Neural crest cell (in vitro differentiated cells): Measurements from ENCODE around the gene DUSP18. TPM values are rescaled to one million over a fixed set of nuclear protein-coding genes. Genes with fewer than 3 reads are reported as not detected.

Source experiments
- DNase-seq: peaks from one replicate; pipeline ENCODE4 v3.0.0; 2021; ENCODE audit warnings: low read depth, mixed read lengths, low spot score
- H3K27ac Mint-ChIP-seq: one replicate; pipeline ENCODE4 v1.8.0; 2021; ENCODE audit warnings: mild to moderate bottlenecking, mixed read lengths; ENCODE audit not compliant: unreplicated experiment
- H3K27me3 Mint-ChIP-seq: 2 replicates; pipeline ENCODE4 v1.8.0; 2021; ENCODE audit warnings: low read depth, mild to moderate bottlenecking, mixed read lengths
- H3K36me3 Mint-ChIP-seq: 2 replicates; pipeline ENCODE4 v1.8.0; 2021; ENCODE audit warnings: low read depth, mild to moderate bottlenecking, mixed read lengths
- H3K4me1 Mint-ChIP-seq: 2 replicates; pipeline ENCODE4 v1.8.0; 2021; ENCODE audit warnings: mixed read lengths
- H3K4me3 Mint-ChIP-seq: one replicate; pipeline ENCODE4 v1.8.0; 2021; ENCODE audit warnings: mild to moderate bottlenecking, mixed read lengths
- H3K9me3 Mint-ChIP-seq: 2 replicates; pipeline ENCODE4 v1.8.0; 2021; ENCODE audit warnings: mixed read lengths
- CTCF ChIP-seq: fragments of 200-600 bp; sonication (generic); conservative IDR thresholded peaks from 2 replicates; pipeline ENCODE4 v1.5.0; 2021; ENCODE audit warnings: antibody characterized with exemption, mild to moderate bottlenecking
- total RNA-seq: library from RNA; stranded (reverse); gene quantifications from 2 replicates; pipeline ENCODE4 v1.2.1, GENCODE V29; 2021

Gene DUSP18
- total RNA-seq, 1 donor from 2014 or later, result 8.1 TPM

DNA sequence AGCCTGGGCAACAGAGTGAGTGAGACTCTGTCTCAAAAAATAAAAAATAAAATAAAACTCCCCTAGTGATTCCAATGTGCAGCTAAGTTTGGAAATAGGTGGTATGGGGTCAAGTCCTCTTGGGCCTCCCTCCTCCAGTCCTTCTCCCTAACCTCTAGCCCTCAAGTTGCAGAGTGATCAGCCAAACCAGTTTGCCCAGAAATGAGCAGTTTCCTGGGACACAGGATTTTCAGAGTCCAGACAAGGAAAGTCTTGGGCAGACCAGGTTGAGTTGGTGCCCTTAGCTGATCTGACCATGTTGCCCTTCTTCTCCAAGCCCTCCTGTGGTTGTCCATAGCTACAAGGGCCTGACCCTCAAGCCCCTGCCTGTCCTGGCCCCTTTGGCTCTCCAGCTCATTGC lies 52.8 kb downstream of the DUSP18 start:
- no peaks in the 10 kb centered on the region for H3K9me3 Mint-ChIP-seq
- no peaks in the 10 kb centered on the region for H3K27me3 Mint-ChIP-seq
- H3K27ac Mint-ChIP-seq, result no peak overlapping the region
- H3K4me1 Mint-ChIP-seq, result peaks cover 7% of the 10 kb centered on the region
- H3K4me3 Mint-ChIP-seq, result no peak overlapping the region
- no peak for DNase-seq
- no peak for TF ChIP-seq CTCF
- peaks cover 8% of the 10 kb centered on the region for H3K36me3 Mint-ChIP-seq

GRCh38 chr22:30614268-30614667 lies 53.4 kb downstream of the DUSP18 start:
- no peak for DNase-seq

GRCh38 chr22:30612789-30613188 lies 54.9 kb downstream of the DUSP18 start:
- Mint-ChIP-seq H3K4me3 (no peak overlapping the region), H3K27me3 (no peaks in the 10 kb centered on the region), H3K4me1 (peaks cover 27% of the 10 kb centered on the region), H3K36me3 (peaks cover 8% of the 10 kb centered on the region), H3K9me3 (no peaks in the 10 kb centered on the region), H3K27ac (no peak overlapping the region)
- DNase-seq, result no peak
- no peak for TF ChIP-seq CTCF

More at GRCh38 chr22:30614268-30614667, 53.4 kb downstream of the DUSP18 start:
- Mint-ChIP-seq H3K27ac (no peak overlapping the region), H3K4me3 (no peak overlapping the region), H3K36me3 (peaks cover 8% of the 10 kb centered on the region), H3K27me3 (no peaks in the 10 kb centered on the region), H3K4me1 (peaks cover 13% of the 10 kb centered on the region), H3K9me3 (no peaks in the 10 kb centered on the region)
- no peak for TF ChIP-seq CTCF

Other genes with a start within 250 kb of the DUSP18 start
- 37.4 and 38.9 TPM in 2 replicates for gene MTFP1, start 242.1 kb downstream of the DUSP18 start, total RNA-seq
- gene SEC14L3, start 195.9 kb downstream of the DUSP18 start, total RNA-seq, result not detected in 2 replicates
- 0.11 and 0.21 TPM in 2 replicates for gene SEC14L4, start 162.2 kb downstream of the DUSP18 start, total RNA-seq
- gene SEC14L6, start 121.1 kb downstream of the DUSP18 start, total RNA-seq, result 3.3 and 3.6 TPM in 2 replicates
- 7.3 and 8.8 TPM in 2 replicates for gene GAL3ST1, start 93.2 kb downstream of the DUSP18 start, total RNA-seq
- 107 and 115 TPM in 2 replicates for gene PES1, start 76.0 kb downstream of the DUSP18 start, total RNA-seq
- gene TCN2, start 60.7 kb downstream of the DUSP18 start, total RNA-seq, result 16.2 and 17.4 TPM in 2 replicates
- 4.4 and 4.5 TPM in 2 replicates for gene SLC35E4, start 32.1 kb downstream of the DUSP18 start, total RNA-seq
- gene OSBP2, start 27.0 kb upstream of the DUSP18 start, total RNA-seq, result 2.8 TPM in 2 replicates